Measurements from ENCODE around the gene LRMDA. TPM values are rescaled to one million over a fixed set of nuclear protein-coding genes. Genes with fewer than 3 reads are reported as not detected.

LRMDA gene
- total and polyA plus RNA-seq, 2 of the 4 experiments (the other 2 are of a cell fraction): 0.07 TPM; not detected in 1

GRCh38 chr10:75887992-75888680 lies 456.7 kb downstream of the LRMDA start:
- Histone ChIP-seq H3K27me3 (ENCODE audit: control insufficient read depth, insufficient read depth, low read length) (no peaks in the 10 kb centered on the region; the same call in 1 of the 2 replicates), H3K4ac (ENCODE audit: low read depth, low read length) (no peak overlapping the region), H3K36me3 (ENCODE audit: control insufficient read depth, insufficient read depth, low read length) (no peaks in the 10 kb centered on the region), H3K14ac (replicated peaks; ENCODE audit: low read depth, low read length) (no peak overlapping the region), H3K56ac (ENCODE audit: extremely low read depth, insufficient read depth, low read length) (no peak overlapping the region), H3K18ac (ENCODE audit: low read depth, low read length) (no peak overlapping the region), H3K9ac (ENCODE audit: low read depth, low read length) (no peak overlapping the region), H3K4me1 (ENCODE audit: control insufficient read depth, insufficient read depth, low read length) (no peaks in the 10 kb centered on the region), H4K91ac (ENCODE audit: insufficient read depth, low read depth, low read length) (no peak overlapping the region), H2AFZ (replicated peaks; ENCODE audit: low read length, poor library complexity) (no peak overlapping the region), H3K4me2 (ENCODE audit: low read depth, low read length) (no peak overlapping the region), H2BK20ac (ENCODE audit: low read depth, low read length) (no peak overlapping the region), H3K23ac (ENCODE audit: low read depth, low read length) (no peak overlapping the region), H4K5ac (ENCODE audit: low read depth, low read length) (no peak overlapping the region), H3K79me1 (ENCODE audit: low read depth in 1 of 2, low read length in 2 of 2) (no peaks in the 10 kb centered on the region), H3K9me3 (ENCODE audit: control insufficient read depth, insufficient read depth, low read length) (no peaks in the 10 kb centered on the region), H4K20me1 (ENCODE audit: insufficient read depth, low read length) (no peaks in the 10 kb centered on the region), H2BK5ac (ENCODE audit: low read depth, low read length, poor library complexity, severe bottlenecking) (no peak overlapping the region), H4K8ac (ENCODE audit: low read depth in 2 of 2, low read length in 2 of 2) (no peak overlapping the region), H3K9me1 (ENCODE audit: insufficient read depth, low read length) (no peaks in the 10 kb centered on the region), H2BK15ac (ENCODE audit: low read depth, low read length) (no peak overlapping the region), H2AK5ac (ENCODE audit: low read depth, low read length) (no peak overlapping the region), H2BK120ac (ENCODE audit: low read depth, low read length) (no peak overlapping the region), H3K27ac (ENCODE audit: insufficient read depth, low read length) (no peak overlapping the region), H3K4me3 (ENCODE audit: insufficient read depth, low read depth, low read length) (no peak overlapping the region), H2AK9ac (replicated peaks; ENCODE audit: low read depth, low read length, poor library complexity) (no peak overlapping the region)
- dilution Hi-C loops (cut with HindIII; ENCODE audit: low sequenced_read_pairs, unreplicated experiment): no loop called here
- intact Hi-C loops (cut with micrococcal nuclease): no loop called here
- 75% methylated on average over 4 of the region's 11 CpGs; no CpG with 5 or more reads in 1 of the 2 experiments for WGBS, 2 experiments (ENCODE audit: extremely low coverage in 2 of 2, insufficient read length in 1 of 2)
- TF ChIP-seq RCOR1 (IDR thresholded peaks at IDR 0.05; ENCODE audit: insufficient replicate concordance, low read length) (no peak), CEBPB (IDR thresholded peaks at IDR 0.05; ENCODE audit: low read depth, low read length) (no peak), USF2 (IDR thresholded peaks at IDR 0.05; ENCODE audit: low read depth, low read length) (no peak)
- no TSS peak for BruUV-seq (replicated peaks)
- no peak for DNase-seq
- ChIA-PET POLR2A (ENCODE audit: unreplicated experiment) (no interaction called here), CTCF (no interaction called here)
- in situ Hi-C loops (cut with MboI; ENCODE audit: low sequenced_read_pairs): no loop called here
- no peak for ATAC-seq (ENCODE audit: low read depth)

Data from IMR-90 (cell line).